HCT116 (cell line): ENCODE data around the gene PNKP.

Source experiments
- EZH2 ChIP-seq: fragments of 200-600 bp; sonication (generic); IDR thresholded peaks from 2 replicates; pipeline ENCODE4 v1.6.1; 2017; ENCODE audit warnings: antibody characterized with exemption, mixed run types
- EZH2phosphoT487 ChIP-seq: fragments of 200-600 bp; IDR thresholded peaks from 2 replicates; pipeline ENCODE4 v1.6.1; 2018; ENCODE audit warnings: antibody characterized with exemption, borderline replicate concordance
- JUND ChIP-seq: IDR thresholded peaks from 2 replicates; pipeline ENCODE4 v1.6.1; 2012
- POLR2A ChIP-seq: IDR thresholded peaks from 2 replicates; pipeline ENCODE4 v1.7.0; 2011; ENCODE audit warnings: borderline replicate concordance; ENCODE audit not compliant: insufficient read depth, insufficient read length; ENCODE audit errors: extremely low read depth
- SP1 ChIP-seq: IDR thresholded peaks from 2 replicates; pipeline ENCODE4 v1.6.1; 2012; ENCODE audit warnings: low read depth
- YY1 ChIP-seq: IDR thresholded peaks from 2 replicates; pipeline ENCODE4 v1.6.1; 2011; ENCODE audit warnings: low read length, low read depth, moderate library complexity, mild to moderate bottlenecking; ENCODE audit not compliant: insufficient replicate concordance; ENCODE audit errors: extremely low read depth
- ZFX ChIP-seq: fragments of 450-650 bp; IDR thresholded peaks from 2 replicates; pipeline ENCODE4 v1.6.1; 2017
- ZNF274 ChIP-seq: fragments of 200-500 bp; sonication (Bioruptor generic); IDR thresholded peaks from 2 replicates; pipeline ENCODE4 v1.6.1; 2014; ENCODE audit warnings: mild to moderate bottlenecking, low read depth, low read length, inconsistent platforms
- TF ChIP-seq, protein P1 (sequence below): IDR thresholded peaks from 2 replicates; pipeline ENCODE4 v1.6.1; 2011; ENCODE audit warnings: mild to moderate bottlenecking, low read length, moderate library complexity; ENCODE audit not compliant: insufficient replicate concordance; ENCODE audit errors: extremely low read depth
- TF ChIP-seq, protein P2 (sequence below), 3 experiments: fragments of 200-600 bp in 1 of 3; sonication (generic) in 1 of 3; IDR thresholded peaks in 2 of 3; conservative IDR thresholded peaks in 1 of 3; 2 replicates each; pipeline ENCODE4 v1.5.1; 2012 to 2017; ENCODE audit warnings: low read depth in 2 of 3, low read length in 2 of 3, antibody characterized with exemption in 1 of 3, borderline replicate concordance in 1 of 3, control low read depth in 1 of 3, mild to moderate bottlenecking in 1 of 3, mixed read lengths in 1 of 3, mixed run types in 1 of 3, moderate library complexity in 1 of 3; ENCODE audit not compliant: insufficient read depth in 1 of 3
- TF ChIP-seq, protein P3 (sequence below): IDR thresholded peaks from 2 replicates; pipeline ENCODE4 v1.6.1; 2012; ENCODE audit warnings: low read depth
- TF ChIP-seq, protein P4 (sequence below): IDR thresholded peaks from 2 replicates; pipeline ENCODE4 v1.6.1; 2012

DNA sequence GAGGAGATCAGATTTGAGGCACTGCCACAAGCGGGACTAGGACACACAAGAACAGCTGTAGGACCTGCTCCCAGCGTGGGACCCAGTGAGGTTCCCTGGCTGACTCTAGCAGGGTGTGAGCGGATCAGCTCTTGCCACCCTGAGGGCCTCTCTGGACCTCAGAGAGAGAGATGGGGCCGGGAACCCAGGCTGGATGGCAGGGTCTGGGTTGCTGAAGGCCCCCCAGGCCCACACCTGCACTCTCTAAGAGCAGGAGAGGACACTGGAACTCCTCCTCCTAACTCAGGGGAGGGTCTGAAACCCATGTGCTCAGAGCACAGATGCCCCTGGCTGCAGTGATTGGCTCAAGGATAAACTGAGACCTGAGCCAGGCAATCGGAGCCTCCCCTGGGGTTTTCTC, 42.8 kb upstream of the PNKP start:
- TF ChIP-seq, protein P1, sequence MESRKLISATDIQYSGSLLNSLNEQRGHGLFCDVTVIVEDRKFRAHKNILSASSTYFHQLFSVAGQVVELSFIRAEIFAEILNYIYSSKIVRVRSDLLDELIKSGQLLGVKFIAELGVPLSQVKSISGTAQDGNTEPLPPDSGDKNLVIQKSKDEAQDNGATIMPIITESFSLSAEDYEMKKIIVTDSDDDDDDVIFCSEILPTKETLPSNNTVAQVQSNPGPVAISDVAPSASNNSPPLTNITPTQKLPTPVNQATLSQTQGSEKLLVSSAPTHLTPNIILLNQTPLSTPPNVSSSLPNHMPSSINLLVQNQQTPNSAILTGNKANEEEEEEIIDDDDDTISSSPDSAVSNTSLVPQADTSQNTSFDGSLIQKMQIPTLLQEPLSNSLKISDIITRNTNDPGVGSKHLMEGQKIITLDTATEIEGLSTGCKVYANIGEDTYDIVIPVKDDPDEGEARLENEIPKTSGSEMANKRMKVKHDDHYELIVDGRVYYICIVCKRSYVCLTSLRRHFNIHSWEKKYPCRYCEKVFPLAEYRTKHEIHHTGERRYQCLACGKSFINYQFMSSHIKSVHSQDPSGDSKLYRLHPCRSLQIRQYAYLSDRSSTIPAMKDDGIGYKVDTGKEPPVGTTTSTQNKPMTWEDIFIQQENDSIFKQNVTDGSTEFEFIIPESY = no peak
- TF ChIP-seq, protein P2, sequence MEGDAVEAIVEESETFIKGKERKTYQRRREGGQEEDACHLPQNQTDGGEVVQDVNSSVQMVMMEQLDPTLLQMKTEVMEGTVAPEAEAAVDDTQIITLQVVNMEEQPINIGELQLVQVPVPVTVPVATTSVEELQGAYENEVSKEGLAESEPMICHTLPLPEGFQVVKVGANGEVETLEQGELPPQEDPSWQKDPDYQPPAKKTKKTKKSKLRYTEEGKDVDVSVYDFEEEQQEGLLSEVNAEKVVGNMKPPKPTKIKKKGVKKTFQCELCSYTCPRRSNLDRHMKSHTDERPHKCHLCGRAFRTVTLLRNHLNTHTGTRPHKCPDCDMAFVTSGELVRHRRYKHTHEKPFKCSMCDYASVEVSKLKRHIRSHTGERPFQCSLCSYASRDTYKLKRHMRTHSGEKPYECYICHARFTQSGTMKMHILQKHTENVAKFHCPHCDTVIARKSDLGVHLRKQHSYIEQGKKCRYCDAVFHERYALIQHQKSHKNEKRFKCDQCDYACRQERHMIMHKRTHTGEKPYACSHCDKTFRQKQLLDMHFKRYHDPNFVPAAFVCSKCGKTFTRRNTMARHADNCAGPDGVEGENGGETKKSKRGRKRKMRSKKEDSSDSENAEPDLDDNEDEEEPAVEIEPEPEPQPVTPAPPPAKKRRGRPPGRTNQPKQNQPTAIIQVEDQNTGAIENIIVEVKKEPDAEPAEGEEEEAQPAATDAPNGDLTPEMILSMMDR (IDR thresholded peaks at IDR 0.05 in 2 of 3, conservative IDR thresholded peaks at IDR 0.05 in 1 of 3; ENCODE audit: borderline replicate concordance in 1 of 3, insufficient read depth in 1 of 3, low read depth in 2 of 3, low read length in 2 of 3) = no peak
- TF ChIP-seq POLR2A = no peak
- no peak for TF ChIP-seq EZH2
- TF ChIP-seq JUND = no peak
- TF ChIP-seq ZNF274 = no peak
- TF ChIP-seq, protein P3, sequence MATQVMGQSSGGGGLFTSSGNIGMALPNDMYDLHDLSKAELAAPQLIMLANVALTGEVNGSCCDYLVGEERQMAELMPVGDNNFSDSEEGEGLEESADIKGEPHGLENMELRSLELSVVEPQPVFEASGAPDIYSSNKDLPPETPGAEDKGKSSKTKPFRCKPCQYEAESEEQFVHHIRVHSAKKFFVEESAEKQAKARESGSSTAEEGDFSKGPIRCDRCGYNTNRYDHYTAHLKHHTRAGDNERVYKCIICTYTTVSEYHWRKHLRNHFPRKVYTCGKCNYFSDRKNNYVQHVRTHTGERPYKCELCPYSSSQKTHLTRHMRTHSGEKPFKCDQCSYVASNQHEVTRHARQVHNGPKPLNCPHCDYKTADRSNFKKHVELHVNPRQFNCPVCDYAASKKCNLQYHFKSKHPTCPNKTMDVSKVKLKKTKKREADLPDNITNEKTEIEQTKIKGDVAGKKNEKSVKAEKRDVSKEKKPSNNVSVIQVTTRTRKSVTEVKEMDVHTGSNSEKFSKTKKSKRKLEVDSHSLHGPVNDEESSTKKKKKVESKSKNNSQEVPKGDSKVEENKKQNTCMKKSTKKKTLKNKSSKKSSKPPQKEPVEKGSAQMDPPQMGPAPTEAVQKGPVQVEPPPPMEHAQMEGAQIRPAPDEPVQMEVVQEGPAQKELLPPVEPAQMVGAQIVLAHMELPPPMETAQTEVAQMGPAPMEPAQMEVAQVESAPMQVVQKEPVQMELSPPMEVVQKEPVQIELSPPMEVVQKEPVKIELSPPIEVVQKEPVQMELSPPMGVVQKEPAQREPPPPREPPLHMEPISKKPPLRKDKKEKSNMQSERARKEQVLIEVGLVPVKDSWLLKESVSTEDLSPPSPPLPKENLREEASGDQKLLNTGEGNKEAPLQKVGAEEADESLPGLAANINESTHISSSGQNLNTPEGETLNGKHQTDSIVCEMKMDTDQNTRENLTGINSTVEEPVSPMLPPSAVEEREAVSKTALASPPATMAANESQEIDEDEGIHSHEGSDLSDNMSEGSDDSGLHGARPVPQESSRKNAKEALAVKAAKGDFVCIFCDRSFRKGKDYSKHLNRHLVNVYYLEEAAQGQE = no peak
- TF ChIP-seq ZFX = no peak
- TF ChIP-seq, protein P4, sequence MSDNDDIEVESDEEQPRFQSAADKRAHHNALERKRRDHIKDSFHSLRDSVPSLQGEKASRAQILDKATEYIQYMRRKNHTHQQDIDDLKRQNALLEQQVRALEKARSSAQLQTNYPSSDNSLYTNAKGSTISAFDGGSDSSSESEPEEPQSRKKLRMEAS = no peak
- no peak for TF ChIP-seq SP1
- no peak for TF ChIP-seq YY1
- TF ChIP-seq EZH2phosphoT487 = no peak
